Umbilical cord (tissue), 2 donors: Measurements from ENCODE around the gene KCNMA1. TPM values are rescaled to one million over a fixed set of nuclear protein-coding genes. Genes with fewer than 3 reads are reported as not detected.

Experiments used
- DNase-seq: peaks from one replicate; pipeline ENCODE4 v3.0.0-alpha.2; 2015; ENCODE audit warnings: low spot score
- total RNA-seq: library from RNA; depleted of rRNA; stranded (reverse); fragments of >200 nt; gene quantifications from one replicate; pipeline ENCODE4 v1.2.3, GENCODE V29; 2014; ENCODE audit warnings: low replicate concordance; ENCODE audit not compliant: insufficient read depth

The KCNMA1 gene
- total RNA-seq, 1 donor from 2014 or later: 79.2 TPM

GRCh38 chr10:76970711-76971519 is 666.7 kb downstream of the KCNMA1 start:
- peak; percentile 75 for DNase-seq

GRCh38 chr10:76969366-76969948 is 668.2 kb downstream of the KCNMA1 start:
- DNase-seq: no peak

- no peak for DNase-seq
Measured at GRCh38 chr10:76968483-76968882, 669.1 kb downstream of the KCNMA1 start.

- no peak for DNase-seq
Measured at GRCh38 chr10:76962851-76963250, 674.8 kb downstream of the KCNMA1 start.

- peak; percentile 42 for DNase-seq
Measured at GRCh38 chr10:76961841-76962240, 675.8 kb downstream of the KCNMA1 start.

- DNase-seq: no peak
Measured at GRCh38 chr10:76959111-76959510, 678.5 kb downstream of the KCNMA1 start.

GRCh38 chr10:76954838-76955237 is 682.8 kb downstream of the KCNMA1 start:
- no peak for DNase-seq

GRCh38 chr10:76950354-76950753 is 687.3 kb downstream of the KCNMA1 start:
- no peak for DNase-seq

GRCh38 chr10:76946270-76946669 is 691.3 kb downstream of the KCNMA1 start:
- DNase-seq: no peak

GRCh38 chr10:76945166-76945565 is 692.4 kb downstream of the KCNMA1 start:
- no peak for DNase-seq

GRCh38 chr10:76944640-76945039 is 693.0 kb downstream of the KCNMA1 start:
- no peak for DNase-seq

GRCh38 chr10:76942628-76943416 is 694.8 kb downstream of the KCNMA1 start:
- peak; percentile 61 for DNase-seq

GRCh38 chr10:76939933-76940468 is 697.6 kb downstream of the KCNMA1 start:
- peak; percentile 15 for DNase-seq

GRCh38 chr10:76937181-76937600 is 700.4 kb downstream of the KCNMA1 start:
- DNase-seq: peak; percentile 79

- DNase-seq: peak; percentile 21
Measured at GRCh38 chr10:76935941-76936613, 701.5 kb downstream of the KCNMA1 start.

- DNase-seq: no peak
Measured at GRCh38 chr10:76928565-76928964, 709.0 kb downstream of the KCNMA1 start.

- DNase-seq: no peak
Measured at GRCh38 chr10:76925636-76926405, 711.8 kb downstream of the KCNMA1 start.

GRCh38 chr10:76922666-76923065 is 714.9 kb downstream of the KCNMA1 start:
- DNase-seq: no peak

- no peak for DNase-seq
Measured at GRCh38 chr10:76921383-76922010, 716.1 kb downstream of the KCNMA1 start.

GRCh38 chr10:76920581-76920980 is 717.0 kb downstream of the KCNMA1 start:
- DNase-seq: no peak
